Measurements from ENCODE around the gene CRYAA.

The CRYAA gene

DNA sequence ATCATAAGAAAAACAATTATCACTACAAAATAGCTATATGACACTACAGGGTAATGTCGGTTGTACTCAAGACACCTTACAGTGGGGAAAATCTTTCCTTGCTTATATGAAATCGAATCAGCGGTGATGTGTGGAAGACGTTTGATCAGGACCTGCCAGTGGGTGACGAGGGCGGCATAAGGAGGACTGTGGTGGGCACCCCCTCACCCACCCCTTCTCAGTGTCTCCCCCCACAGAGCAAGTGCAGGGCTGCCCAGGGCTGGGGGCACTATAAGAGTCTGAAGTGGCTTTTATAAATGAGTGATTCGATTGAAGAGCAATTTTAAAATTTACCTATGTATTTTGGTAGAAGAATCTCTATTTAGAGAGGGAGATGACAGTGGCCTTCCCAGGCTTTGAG is 35.8 kb downstream of the CRYAA start:
- DNase-seq, result no peak

DNA sequence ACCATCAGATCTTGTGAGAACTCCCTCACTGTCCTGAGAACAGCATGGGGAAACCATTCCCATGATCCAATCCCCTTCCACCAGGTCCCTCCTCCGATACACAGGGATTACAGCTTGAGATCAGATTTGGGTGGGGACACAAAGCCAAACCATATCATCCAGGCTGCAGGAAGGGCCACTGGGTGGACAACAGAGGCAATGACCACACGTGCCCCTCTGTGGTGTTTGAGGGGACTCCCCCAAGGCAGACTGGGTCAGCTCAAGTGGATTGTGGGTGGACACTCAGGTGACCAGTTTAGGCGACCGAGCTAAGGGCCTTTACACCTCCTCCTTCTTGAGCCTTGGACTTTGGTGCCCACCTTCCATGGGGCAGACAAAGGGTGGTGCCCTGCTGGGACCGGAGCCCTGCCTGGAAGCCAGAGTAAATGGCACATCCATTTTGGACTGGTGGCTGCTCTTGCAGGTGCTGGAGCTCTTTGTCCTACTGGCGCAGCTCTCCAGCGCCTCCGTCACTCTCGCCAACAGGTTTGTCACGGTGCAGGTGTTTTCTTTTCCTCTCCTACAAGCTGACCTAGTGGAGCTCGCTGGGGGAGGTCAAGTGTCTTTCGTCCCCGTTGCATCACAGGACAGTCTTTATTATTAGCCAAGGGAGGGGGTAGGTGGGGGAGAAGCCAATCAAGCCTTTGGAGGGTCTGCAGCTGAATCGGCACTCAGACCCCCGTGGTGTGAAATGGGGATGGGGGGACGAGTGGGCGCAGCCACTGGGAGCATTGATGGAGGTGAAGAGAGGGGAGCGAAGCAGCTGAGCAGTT is 37.6 kb downstream of the CRYAA start:
- DNase-seq, result no peak

DNA sequence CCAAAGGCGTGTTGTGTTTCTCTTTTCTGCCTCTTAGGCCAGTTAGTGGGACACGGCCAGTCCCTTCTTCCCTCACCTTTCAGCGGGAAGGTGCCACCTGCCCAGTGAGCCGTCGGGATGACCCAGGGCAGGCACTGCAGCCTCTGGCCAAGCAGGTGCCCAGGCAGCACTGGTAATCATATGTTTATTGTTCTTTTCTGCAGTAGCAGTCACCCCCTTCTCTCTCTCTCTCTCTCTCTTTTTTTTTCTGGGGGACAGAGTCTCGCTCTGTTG is 38.2 kb downstream of the CRYAA start:
- no peak for DNase-seq

DNA sequence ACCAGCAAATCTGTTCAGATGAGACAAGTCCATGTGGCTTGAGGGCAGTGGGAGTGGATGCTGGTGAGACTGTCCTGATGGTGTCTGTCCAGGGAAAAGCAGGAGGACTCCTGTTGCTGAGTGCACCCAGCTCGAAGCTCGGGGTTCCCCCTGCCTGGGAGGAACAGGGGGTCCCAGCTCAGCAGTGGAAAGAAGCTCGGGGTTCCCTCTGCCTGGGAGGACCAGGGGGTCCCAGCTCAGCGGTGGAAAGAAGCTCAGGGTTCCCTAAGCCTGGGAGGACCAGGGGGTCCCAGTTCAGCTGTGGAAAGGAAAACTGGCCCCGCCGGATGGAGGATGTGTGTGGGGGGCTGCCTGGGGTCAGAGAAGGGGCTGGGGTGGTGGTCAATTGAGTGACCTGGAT is 39.1 kb downstream of the CRYAA start:
- DNase-seq, result no peak

DNA sequence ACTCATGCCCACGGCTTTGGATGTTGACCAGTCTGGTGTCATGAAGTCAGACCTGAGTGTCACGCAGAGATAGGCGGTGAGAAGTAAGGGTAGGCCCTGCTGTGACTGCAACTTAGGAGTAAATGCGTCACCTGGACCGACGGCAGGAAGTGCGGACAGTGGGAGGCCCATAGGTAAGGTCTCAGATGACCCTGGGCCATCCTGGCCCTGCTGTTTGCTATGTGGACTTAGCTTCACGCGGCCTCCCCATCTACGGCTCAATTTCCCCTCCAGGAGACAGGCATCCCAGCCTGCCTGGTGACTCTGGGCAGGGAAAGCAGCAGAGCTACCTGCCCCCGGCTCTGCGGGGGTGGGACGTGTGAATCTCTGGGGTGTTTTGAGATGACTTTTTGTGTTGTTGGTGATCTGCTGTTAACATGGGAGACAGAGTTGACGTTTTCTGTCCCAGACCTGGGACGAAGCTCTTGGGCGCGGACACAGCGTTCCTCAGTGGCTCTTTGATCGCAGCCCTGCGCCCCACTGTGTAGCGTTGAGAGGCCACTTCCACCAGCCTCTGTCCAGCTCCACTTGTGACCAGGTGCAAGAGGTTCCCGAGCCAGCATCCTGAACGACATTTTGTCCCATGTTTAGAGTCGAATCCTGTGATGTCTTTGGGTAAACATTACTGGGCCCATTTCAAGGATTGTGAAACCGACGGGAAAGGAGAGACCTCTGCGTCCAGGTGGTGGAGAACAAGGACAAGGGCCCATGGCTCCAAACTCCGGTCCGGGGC is 39.9 kb downstream of the CRYAA start:
- DNase-seq, result no peak

DNA sequence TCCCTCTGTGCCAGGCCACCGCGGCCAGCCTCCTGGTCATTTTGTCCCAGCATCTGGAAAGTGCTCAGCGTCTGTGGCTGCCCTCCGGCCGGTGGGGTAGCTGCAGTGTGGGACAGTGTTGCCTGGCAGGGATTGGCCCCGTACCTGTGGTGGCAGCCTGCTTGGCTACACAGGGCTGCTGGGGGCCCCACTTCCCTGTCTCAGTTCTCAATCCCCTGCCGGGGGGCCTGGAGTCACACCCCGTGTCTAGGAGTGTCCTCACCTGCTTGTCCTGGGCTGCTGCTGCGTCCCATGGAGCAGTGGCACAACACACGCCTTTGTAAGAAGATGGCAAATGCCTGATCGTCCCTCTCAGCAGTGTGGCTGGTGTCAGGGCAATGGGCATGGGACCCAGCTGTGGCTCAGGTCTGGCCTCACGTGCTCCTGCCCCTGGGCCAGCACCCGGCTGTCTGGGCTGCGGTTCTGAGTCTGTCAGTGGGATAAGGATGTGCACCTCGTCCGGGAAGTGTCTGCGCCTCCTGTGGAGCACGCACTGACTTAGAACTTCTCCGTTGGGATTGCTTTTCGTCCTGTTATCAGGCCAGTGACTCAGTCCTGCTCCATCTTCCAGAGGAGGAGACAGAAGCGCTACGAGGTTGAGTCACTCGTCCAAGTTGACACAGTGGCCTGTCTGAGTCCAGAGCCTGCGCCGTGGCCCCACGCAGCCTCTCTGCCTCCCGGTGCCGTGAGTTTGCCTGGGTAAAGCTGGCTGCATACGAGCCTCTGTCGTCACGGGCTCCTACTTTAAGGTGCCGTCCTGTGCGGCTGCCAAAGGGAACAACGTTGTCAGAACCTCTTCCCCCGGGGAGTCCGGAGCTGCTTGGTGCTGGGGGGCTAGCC is 41.0 kb downstream of the CRYAA start:
- no peak for DNase-seq

DNA sequence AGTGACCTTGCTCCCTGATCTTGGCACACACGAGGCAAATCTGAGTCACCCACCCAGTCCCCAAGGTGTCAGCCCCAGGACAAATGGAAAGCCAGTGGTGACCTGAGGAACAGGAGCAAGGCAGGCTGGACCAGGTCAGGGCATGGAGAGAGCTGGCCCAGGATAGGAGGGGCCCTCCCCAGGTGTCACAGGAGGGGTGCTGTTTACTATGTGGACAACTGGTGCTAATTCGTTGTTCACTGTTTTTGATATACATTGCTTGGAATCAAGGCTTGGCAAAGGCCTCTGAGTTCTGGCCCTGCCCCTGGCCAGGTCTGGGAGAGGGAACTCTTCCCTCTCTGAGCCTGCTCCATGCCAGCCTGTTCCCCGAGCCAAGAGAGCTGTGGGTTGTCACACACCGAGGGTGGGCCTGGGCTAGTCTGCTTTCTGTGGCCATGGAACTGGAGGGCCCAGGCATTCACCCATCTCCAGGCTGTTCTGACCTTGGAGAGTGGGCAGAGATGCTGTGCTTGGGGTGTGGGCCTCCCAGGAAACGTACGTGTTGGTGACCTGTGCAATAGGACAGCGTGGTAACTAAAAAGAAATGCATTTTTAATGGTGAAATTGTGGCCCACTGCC is 41.8 kb downstream of the CRYAA start:
- no peak for DNase-seq

DNA sequence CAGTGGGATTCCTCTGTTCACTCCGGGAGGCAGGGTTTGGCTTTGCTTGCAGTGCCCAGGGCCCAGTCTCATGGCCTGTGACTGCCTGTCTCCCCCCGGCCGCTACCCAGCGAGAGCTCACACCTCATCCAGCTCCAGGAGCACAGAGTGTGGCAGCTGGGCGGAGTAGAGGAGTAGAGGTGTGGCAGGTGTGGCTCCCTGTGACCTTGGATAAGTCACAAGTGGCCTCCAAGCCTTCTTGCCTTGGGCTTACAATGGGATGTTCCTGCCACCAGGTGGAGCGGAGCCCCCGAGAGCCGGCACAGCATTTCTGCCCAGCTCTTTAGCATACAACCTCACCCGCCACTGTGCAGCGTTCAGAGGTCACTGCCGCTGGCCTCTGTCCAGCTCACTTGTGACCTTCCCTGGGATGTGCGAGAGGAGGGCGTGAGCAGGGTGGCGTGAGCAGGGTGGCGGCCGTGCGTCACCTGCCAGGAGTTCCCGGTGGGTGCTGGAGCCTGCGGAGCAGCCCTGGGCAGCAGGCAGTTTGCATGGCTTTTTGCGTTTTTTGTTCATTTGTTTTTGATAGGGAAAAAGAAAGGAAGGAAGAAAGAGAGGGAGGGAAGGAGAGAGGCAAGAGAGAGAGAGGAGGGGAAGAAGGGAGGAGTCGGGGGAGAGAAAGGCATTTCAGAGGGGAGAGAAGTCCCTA is 42.4 kb downstream of the CRYAA start:
- no peak for DNase-seq

DNA sequence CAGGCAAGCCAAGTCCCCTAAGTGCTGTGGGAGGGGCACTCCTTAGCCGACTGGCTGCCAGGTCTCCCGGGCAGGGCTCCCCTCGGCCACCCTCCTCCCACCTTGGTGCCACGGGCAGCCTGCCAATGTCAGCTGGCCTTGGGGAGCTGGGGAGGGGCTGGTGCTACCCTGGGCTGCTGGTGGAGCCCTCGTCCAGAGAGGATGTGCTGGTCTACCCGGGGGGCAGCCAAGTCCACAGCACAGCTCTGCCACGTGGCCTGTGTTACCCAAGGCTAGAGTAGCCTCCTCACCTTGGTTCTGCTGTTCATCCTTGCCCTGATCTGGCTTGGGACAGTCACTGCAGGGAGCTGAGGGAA is 42.9 kb downstream of the CRYAA start:
- DNase-seq, result no peak

All from activated CD4-positive, alpha-beta T cell treated with anti-CD3 and anti-CD28 coated beads, Interleukin-2, amount 50 U/mL, for 4 hours (primary cell).